ENCODE data around the gene STAG2.
"Not testable (repeated sequence)": the region's sequence is repeated elsewhere in the genome, so short reads cannot be mapped to it uniquely, and the experiment has no call there.

The STAG2 gene

DNA sequence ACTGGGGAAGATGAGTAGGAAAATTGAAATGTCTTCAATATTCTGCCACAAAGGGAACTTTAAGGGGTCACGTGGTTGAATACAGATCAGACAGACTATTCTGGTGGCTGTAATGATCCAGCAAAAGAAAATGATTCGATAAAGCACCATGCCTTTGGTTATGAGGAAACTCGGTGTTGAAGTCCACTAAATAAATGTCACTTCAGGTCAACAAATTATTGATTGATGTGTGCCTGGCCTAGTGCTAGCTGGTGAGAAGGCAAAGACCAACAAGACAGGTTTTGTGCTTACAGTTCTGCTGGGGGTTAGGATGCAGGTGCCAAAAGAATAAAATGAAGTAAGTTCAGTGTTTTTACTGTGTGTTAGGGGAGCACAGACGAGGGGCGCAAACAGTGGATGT lies 142.5 kb downstream of the STAG2 start:
- no peak overlapping the region for H3K4me2 ChIP-seq (ENCODE audit: low read depth, low read length, poor library complexity, severe bottlenecking)
- H2AFZ ChIP-seq (ENCODE audit: low read length), result no peak overlapping the region
- H3K4me3 ChIP-seq (ENCODE audit: low read length, poor library complexity, severe bottlenecking), result no peak overlapping the region
- peaks cover 18% of the 10 kb centered on the region; the same call in 1 of the 2 replicates for H3K36me3 ChIP-seq (ENCODE audit: insufficient read depth, low read length)
- no peaks in the 10 kb centered on the region for H3K27me3 ChIP-seq (ENCODE audit: insufficient read depth, low read length, poor library complexity, severe bottlenecking)
- H3K9me2 ChIP-seq (replicated peaks; ENCODE audit: low read depth, low read length), result no peaks in the 10 kb centered on the region
- no peak overlapping the region for H3K9ac ChIP-seq (ENCODE audit: low read depth, low read length, poor library complexity, severe bottlenecking)
- H3F3A ChIP-seq (ENCODE audit: low read depth), result no peaks in the 10 kb centered on the region
- H3K4me1 ChIP-seq (ENCODE audit: insufficient read depth, low read length, poor library complexity, severe bottlenecking), result no peaks in the 10 kb centered on the region
- TF ChIP-seq EZH2phosphoT487 (IDR thresholded peaks at IDR 0.05; ENCODE audit: borderline replicate concordance), result no peak
- TF ChIP-seq, protein P1, sequence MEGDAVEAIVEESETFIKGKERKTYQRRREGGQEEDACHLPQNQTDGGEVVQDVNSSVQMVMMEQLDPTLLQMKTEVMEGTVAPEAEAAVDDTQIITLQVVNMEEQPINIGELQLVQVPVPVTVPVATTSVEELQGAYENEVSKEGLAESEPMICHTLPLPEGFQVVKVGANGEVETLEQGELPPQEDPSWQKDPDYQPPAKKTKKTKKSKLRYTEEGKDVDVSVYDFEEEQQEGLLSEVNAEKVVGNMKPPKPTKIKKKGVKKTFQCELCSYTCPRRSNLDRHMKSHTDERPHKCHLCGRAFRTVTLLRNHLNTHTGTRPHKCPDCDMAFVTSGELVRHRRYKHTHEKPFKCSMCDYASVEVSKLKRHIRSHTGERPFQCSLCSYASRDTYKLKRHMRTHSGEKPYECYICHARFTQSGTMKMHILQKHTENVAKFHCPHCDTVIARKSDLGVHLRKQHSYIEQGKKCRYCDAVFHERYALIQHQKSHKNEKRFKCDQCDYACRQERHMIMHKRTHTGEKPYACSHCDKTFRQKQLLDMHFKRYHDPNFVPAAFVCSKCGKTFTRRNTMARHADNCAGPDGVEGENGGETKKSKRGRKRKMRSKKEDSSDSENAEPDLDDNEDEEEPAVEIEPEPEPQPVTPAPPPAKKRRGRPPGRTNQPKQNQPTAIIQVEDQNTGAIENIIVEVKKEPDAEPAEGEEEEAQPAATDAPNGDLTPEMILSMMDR (conservative IDR thresholded peaks at IDR 0.05; ENCODE audit: low read length), result no peak
- H3K79me2 ChIP-seq (ENCODE audit: insufficient read depth, low read length), result no peaks in the 10 kb centered on the region
- H3K9me3 ChIP-seq (ENCODE audit: insufficient read depth, low read depth, low read length), result no peaks in the 10 kb centered on the region
- H4K20me1 ChIP-seq (ENCODE audit: insufficient read depth, low read length, poor library complexity, severe bottlenecking), result no peaks in the 10 kb centered on the region

DNA sequence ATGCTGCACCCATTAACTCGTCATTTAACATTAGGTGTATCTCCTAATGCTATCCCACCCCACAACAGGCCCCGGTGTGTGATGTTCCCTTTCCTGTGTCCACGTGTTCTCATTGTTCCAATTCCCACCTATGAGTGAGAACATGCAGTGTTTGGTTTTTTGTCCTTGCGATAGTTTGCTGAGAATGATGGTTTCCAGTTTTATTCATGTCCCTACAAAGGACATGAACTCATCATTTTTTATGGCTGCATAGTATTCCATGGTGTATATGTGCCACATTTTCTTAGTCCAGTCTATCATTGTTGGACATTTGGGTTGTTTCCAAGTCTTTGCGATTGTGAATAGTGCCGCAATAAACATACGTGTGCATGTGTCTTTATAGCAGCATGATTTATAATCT lies 143.0 kb downstream of the STAG2 start:
- H3K36me3 ChIP-seq (ENCODE audit: insufficient read depth, low read length), result peaks cover 12% of the 10 kb centered on the region; the same call in 1 of the 2 replicates
- H2AFZ ChIP-seq (ENCODE audit: low read length); H4K20me1 ChIP-seq (ENCODE audit: insufficient read depth, low read length, poor library complexity, severe bottlenecking); H3F3A ChIP-seq (ENCODE audit: low read depth); H3K9ac ChIP-seq (ENCODE audit: low read depth, low read length, poor library complexity, severe bottlenecking); H3K9me3 ChIP-seq (ENCODE audit: insufficient read depth, low read depth, low read length); H3K9me2 ChIP-seq (replicated peaks; ENCODE audit: low read depth, low read length); H3K4me2 ChIP-seq (ENCODE audit: low read depth, low read length, poor library complexity, severe bottlenecking); H3K4me1 ChIP-seq (ENCODE audit: insufficient read depth, low read length, poor library complexity, severe bottlenecking); H3K79me2 ChIP-seq (ENCODE audit: insufficient read depth, low read length); H3K27me3 ChIP-seq (ENCODE audit: insufficient read depth, low read length, poor library complexity, severe bottlenecking); H3K4me3 ChIP-seq (ENCODE audit: low read length, poor library complexity, severe bottlenecking): not testable (repeated sequence)

DNA sequence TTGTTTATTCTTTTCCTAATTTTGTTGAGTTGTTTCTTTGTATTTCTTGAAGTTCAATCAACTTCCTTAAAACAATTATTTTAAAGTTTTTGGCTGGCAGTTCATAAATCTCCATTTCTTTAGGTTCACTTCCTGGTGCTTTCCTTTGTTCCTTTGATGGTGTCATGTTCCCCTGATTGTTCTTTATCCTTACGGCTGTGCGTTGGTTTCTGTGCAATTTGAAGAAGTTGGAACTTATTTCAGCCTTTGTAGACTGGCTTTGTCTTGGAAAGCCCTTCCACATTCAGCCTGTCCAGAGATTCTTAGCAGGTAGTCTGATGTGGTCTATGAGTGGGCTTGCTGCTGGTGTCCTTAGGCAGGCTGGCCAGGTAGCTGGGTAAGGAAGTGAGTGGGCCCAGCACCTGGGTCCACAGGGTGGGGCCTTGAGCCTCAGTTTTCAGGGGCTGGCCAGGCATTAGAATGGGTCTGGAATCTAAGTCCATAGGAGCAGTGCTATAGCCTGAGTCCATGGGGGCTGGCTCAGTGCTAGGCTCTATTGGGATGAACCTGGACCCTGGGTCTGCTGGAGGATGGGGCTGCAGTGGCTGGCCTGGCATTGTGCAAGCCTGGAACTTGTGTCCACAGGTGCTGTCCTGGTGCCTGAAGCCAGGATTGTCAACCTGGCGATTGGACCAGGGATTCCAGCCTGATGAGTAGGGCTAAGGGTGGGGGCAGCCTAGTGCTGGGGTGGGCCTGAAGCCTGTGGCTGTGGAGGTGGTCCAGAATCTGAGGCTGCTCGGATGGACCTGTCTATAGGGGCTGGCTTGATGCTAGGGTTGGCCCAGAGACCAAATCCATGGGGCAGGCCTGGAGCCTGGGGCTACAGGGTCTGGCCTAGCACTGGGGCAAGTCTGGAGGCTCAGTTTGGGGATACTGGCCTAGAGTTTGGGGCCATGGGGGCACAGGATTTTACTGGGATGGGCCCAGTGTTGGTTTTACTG lies 152.4 kb downstream of the STAG2 start:
- Histone ChIP-seq H3K9me3 (ENCODE audit: insufficient read depth, low read depth, low read length) (no peaks in the 10 kb centered on the region), H4K20me1 (ENCODE audit: insufficient read depth, low read length, poor library complexity, severe bottlenecking) (no peaks in the 10 kb centered on the region)

More for the DNA sequence above, 152.4 kb downstream of the STAG2 start:
- H3K4me2 ChIP-seq (ENCODE audit: low read depth, low read length, poor library complexity, severe bottlenecking), result no peak overlapping the region
- H3K4me1 ChIP-seq (ENCODE audit: insufficient read depth, low read length, poor library complexity, severe bottlenecking), result no peaks in the 10 kb centered on the region
- H3K27me3 ChIP-seq (ENCODE audit: insufficient read depth, low read length, poor library complexity, severe bottlenecking), result no peaks in the 10 kb centered on the region
- no peak overlapping the region for H2AFZ ChIP-seq (ENCODE audit: low read length)
- no peaks in the 10 kb centered on the region for H3K9me2 ChIP-seq (replicated peaks; ENCODE audit: low read depth, low read length)
- no peaks in the 10 kb centered on the region for H3K79me2 ChIP-seq (ENCODE audit: insufficient read depth, low read length)
- no peaks in the 10 kb centered on the region for H3F3A ChIP-seq (ENCODE audit: low read depth)
- no peak overlapping the region for H3K4me3 ChIP-seq (ENCODE audit: low read length, poor library complexity, severe bottlenecking)
- no peak for TF ChIP-seq EZH2phosphoT487 (IDR thresholded peaks at IDR 0.05; ENCODE audit: borderline replicate concordance)
- TF ChIP-seq, protein P1 (conservative IDR thresholded peaks at IDR 0.05; ENCODE audit: low read length), result no peak
- no peaks in the 10 kb centered on the region for H3K36me3 ChIP-seq (ENCODE audit: insufficient read depth, low read length)
- no peak overlapping the region for H3K9ac ChIP-seq (ENCODE audit: low read depth, low read length, poor library complexity, severe bottlenecking)
